ENCODE results near the gene USP21. TPM values are rescaled to one million over a fixed set of nuclear protein-coding genes. Genes with fewer than 3 reads are reported as not detected.
A peak's percentile ranks its signal among the peaks of the same experiment; 100 is the strongest.

Gene USP21
- total and polyA plus RNA-seq, 2 of the 4 experiments (the other 2 are of a cell fraction), result 6.3 to 23.8 TPM

DNA sequence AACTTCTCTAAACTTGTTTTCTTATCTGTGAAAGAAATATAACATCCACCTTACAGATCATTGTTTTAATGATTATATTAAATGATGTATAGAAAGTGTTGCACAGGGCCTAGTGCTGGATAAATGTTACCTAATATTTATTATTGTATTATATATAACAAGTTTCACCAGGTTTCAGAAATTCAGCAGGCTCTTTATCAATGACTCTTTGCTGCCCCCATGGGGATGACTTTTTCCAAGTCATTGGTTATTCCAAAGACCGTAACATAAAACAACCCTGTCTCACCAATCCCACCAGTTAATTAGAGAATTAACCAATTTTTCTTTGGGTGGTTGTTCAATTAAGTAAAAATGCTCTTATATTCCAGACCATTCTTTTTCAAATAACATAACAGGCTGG lies 19.5 kb upstream of the USP21 start:
- Histone ChIP-seq H3K9ac (ENCODE audit: low read depth, low read length) (no peak overlapping the region), H2BK120ac (ENCODE audit: low read depth, low read length) (no peak overlapping the region), H3K9me1 (ENCODE audit: insufficient read depth, low read length) (no peaks in the 10 kb centered on the region), H3K27ac (ENCODE audit: insufficient read depth, low read length) (no peak overlapping the region), H3K36me3 (ENCODE audit: control insufficient read depth, insufficient read depth, low read length) (no peaks in the 10 kb centered on the region), H2BK5ac (ENCODE audit: low read depth, low read length, poor library complexity, severe bottlenecking) (no peak overlapping the region), H3K27me3 (ENCODE audit: control insufficient read depth, insufficient read depth, low read length) (no peaks in the 10 kb centered on the region), H2AFZ (replicated peaks; ENCODE audit: low read length, poor library complexity) (no peak overlapping the region), H3K4me3 (ENCODE audit: insufficient read depth, low read depth, low read length) (no peak overlapping the region), H4K5ac (ENCODE audit: low read depth, low read length) (no peak overlapping the region), H3K4ac (ENCODE audit: low read depth, low read length) (no peak overlapping the region), H3K23ac (ENCODE audit: low read depth, low read length) (no peak overlapping the region), H4K91ac (ENCODE audit: insufficient read depth, low read depth, low read length) (no peak overlapping the region), H3K9me3 (ENCODE audit: control insufficient read depth, insufficient read depth, low read length) (no peaks in the 10 kb centered on the region), H2AK9ac (replicated peaks; ENCODE audit: low read depth, low read length, poor library complexity) (no peak overlapping the region), H3K14ac (replicated peaks; ENCODE audit: low read depth, low read length) (no peak overlapping the region), H3K4me2 (ENCODE audit: low read depth, low read length) (no peak overlapping the region), H3K56ac (ENCODE audit: extremely low read depth, insufficient read depth, low read length) (no peak overlapping the region), H4K20me1 (ENCODE audit: insufficient read depth, low read length) (no peaks in the 10 kb centered on the region; the same call in 1 of the 2 replicates), H4K8ac (ENCODE audit: low read depth in 2 of 2, low read length in 2 of 2) (no peak overlapping the region), H2BK20ac (ENCODE audit: low read depth, low read length) (no peak overlapping the region), H2AK5ac (ENCODE audit: low read depth, low read length) (no peak overlapping the region), H2BK15ac (ENCODE audit: low read depth, low read length) (no peak overlapping the region), H3K79me1 (ENCODE audit: low read depth in 1 of 2, low read length in 2 of 2) (peaks cover 8 to 22% of the 10 kb centered on the region in 2 experiments; a peak in 3 of 4 replicates), H3K18ac (ENCODE audit: low read depth, low read length) (no peak overlapping the region), H3K4me1 (ENCODE audit: control insufficient read depth, insufficient read depth, low read length) (no peaks in the 10 kb centered on the region)
- ChIA-PET CTCF (interaction anchor here (0.6 kb wide), 1 partner anchor 263 kb away, joined by 7 read pairs; no protein-coding TSS in a partner anchor), POLR2A (ENCODE audit: unreplicated experiment) (no interaction called here)
- ATAC-seq (ENCODE audit: low read depth) (peak; percentile 60), DNase-seq (peak; percentile 57)
- intact Hi-C loops (cut with micrococcal nuclease) (loop anchor here (1.0 to 2.0 kb wide), 3 partner anchors 98 to 413 kb away; no protein-coding TSS in a partner anchor), dilution Hi-C loops (cut with HindIII; ENCODE audit: low sequenced_read_pairs, unreplicated experiment) (no loop called here), in situ Hi-C loops (cut with MboI; ENCODE audit: low sequenced_read_pairs) (no loop called here)
- TF ChIP-seq MXI1 (IDR thresholded peaks at IDR 0.05; ENCODE audit: borderline replicate concordance, low read depth, low read length), result no peak
- no peak for TF ChIP-seq MAFK (IDR thresholded peaks at IDR 0.05; ENCODE audit: low read depth, low read length)
- TF ChIP-seq, protein P1, sequence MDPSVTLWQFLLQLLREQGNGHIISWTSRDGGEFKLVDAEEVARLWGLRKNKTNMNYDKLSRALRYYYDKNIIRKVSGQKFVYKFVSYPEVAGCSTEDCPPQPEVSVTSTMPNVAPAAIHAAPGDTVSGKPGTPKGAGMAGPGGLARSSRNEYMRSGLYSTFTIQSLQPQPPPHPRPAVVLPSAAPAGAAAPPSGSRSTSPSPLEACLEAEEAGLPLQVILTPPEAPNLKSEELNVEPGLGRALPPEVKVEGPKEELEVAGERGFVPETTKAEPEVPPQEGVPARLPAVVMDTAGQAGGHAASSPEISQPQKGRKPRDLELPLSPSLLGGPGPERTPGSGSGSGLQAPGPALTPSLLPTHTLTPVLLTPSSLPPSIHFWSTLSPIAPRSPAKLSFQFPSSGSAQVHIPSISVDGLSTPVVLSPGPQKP (IDR thresholded peaks at IDR 0.05; ENCODE audit: borderline replicate concordance, low read depth, low read length), result no peak
- TF ChIP-seq, protein P2, sequence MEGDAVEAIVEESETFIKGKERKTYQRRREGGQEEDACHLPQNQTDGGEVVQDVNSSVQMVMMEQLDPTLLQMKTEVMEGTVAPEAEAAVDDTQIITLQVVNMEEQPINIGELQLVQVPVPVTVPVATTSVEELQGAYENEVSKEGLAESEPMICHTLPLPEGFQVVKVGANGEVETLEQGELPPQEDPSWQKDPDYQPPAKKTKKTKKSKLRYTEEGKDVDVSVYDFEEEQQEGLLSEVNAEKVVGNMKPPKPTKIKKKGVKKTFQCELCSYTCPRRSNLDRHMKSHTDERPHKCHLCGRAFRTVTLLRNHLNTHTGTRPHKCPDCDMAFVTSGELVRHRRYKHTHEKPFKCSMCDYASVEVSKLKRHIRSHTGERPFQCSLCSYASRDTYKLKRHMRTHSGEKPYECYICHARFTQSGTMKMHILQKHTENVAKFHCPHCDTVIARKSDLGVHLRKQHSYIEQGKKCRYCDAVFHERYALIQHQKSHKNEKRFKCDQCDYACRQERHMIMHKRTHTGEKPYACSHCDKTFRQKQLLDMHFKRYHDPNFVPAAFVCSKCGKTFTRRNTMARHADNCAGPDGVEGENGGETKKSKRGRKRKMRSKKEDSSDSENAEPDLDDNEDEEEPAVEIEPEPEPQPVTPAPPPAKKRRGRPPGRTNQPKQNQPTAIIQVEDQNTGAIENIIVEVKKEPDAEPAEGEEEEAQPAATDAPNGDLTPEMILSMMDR (conservative IDR thresholded peaks at IDR 0.05; ENCODE audit: low read depth, low read length), result peak; percentile 64
- TF ChIP-seq FOS (IDR thresholded peaks at IDR 0.05; ENCODE audit: low read depth, low read length), result no peak
- TF ChIP-seq RAD21 (IDR thresholded peaks at IDR 0.05; ENCODE audit: low read length), result peak; percentile 66
- no peak for TF ChIP-seq POLR2A (IDR thresholded peaks at IDR 0.05; ENCODE audit: low read depth, low read length)
- peak; percentile 54; the same call in 1 of the 2 replicates for TF ChIP-seq SMC3 (IDR thresholded peaks at IDR 0.05; ENCODE audit: low read depth, low read length)
- no CpG with 5 or more reads among the region's 1 CpG for WGBS, 2 experiments (ENCODE audit: extremely low coverage in 2 of 2, insufficient read length in 1 of 2)
- BruUV-seq (replicated peaks), result no TSS peak

Data from IMR-90 (cell line).